Measurements from ENCODE around the gene CLIP2.

GRCh38 chr7:74344786-74345185 lies 55.6 kb downstream of the CLIP2 start:
- TF ChIP-seq CTCF (IDR thresholded peaks at IDR 0.05) (no peak), POLR2AphosphoS5 (IDR thresholded peaks at IDR 0.05; ENCODE audit: insufficient read depth in 1 of 2, low read depth in 1 of 2) (no peak), POLR2A (IDR thresholded peaks at IDR 0.05) (no peak)

Data from vagina (tissue), 2 donors.